GDM1 (cell line): ENCODE data around the gene GSTO2.
A peak's percentile ranks its signal among the peaks of the same experiment; 100 is the strongest.
"Not testable (repeated sequence)": the region's sequence is repeated elsewhere in the genome, so short reads cannot be mapped to it uniquely, and the experiment has no call there.

ENCODE experiments used
- DNase-seq: peaks from one replicate; lab custom pipeline; 2025; lab: John Stamatoyannopoulos, UW

GSTO2 gene

DNA sequence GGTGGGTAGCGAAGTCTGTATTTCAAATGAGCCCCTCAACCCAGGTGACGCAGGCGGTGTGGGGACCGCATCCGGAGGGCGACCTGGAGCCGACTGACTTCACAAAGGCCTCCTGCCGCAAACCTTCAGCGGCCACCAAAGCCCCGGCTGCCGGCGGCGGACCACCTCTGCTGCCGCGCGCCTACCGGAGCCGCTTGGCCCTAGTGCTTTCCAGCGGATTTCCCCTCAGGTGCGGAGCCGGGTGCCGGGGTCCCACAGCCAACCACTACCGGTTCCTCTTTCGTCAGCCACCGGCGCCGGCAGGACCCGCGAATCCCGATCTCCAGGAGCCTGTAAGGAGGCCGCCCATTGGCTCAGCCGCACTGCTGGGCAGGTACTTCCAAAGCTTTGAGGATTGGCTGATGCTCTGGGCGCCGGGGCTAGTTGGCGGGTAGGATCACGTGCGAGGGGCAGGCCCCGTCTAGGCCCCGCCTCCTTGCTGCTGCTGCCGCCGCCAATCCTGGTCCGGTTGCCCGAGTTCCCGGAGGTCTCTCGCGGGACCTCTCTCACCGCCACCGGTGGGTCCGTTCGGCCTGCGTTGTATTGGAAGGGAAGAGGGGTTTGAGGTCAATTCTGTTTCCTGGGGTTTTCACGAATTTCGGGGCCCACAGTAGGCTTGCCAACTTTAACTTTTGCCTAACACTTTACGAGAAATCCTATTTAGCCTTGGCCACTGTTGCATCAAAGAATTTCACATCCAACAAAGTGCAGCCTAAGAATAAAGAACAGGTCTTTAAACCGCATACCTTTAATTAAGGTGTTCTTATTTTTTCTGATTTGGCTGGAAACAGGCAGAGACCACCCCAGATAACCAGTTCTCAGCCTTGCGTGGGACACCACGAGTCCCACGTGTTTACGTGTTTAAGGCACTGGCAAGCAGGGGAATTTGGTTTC, at the start of gene GSTO2:
Gene GSTO2, plus strand, starts transcription at position 472 of the 933 bp plus-strand sequence. CDS start 5,732 bp downstream, outside the sequence.
- peak; percentile 99 for DNase-seq

GRCh38 chr10:104220522-104220921, 48.5 kb upstream of the GSTO2 start:
- DNase-seq = no peak

DNA sequence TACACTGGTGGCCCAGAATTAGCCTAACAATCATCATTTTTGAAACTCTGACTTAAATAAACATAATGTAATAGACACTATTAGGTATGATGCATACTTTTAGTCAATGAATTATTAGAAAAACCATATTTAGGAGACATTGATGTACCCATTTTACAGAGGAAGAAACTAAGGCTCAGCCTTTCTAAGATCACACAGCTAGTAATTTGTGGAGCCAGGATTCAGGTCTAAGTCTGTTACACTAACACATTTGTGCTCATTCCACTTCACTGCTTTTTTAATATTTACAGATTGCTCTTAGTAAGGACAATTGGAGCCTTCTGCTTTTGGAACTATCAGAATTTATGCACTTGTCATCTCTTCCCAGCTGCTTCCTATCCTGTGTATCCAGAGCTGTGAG, 45.7 kb upstream of the GSTO2 start:
- no peak for DNase-seq

GRCh38 chr10:104230490-104230889, 38.5 kb upstream of the GSTO2 start:
- DNase-seq = no peak

DNA sequence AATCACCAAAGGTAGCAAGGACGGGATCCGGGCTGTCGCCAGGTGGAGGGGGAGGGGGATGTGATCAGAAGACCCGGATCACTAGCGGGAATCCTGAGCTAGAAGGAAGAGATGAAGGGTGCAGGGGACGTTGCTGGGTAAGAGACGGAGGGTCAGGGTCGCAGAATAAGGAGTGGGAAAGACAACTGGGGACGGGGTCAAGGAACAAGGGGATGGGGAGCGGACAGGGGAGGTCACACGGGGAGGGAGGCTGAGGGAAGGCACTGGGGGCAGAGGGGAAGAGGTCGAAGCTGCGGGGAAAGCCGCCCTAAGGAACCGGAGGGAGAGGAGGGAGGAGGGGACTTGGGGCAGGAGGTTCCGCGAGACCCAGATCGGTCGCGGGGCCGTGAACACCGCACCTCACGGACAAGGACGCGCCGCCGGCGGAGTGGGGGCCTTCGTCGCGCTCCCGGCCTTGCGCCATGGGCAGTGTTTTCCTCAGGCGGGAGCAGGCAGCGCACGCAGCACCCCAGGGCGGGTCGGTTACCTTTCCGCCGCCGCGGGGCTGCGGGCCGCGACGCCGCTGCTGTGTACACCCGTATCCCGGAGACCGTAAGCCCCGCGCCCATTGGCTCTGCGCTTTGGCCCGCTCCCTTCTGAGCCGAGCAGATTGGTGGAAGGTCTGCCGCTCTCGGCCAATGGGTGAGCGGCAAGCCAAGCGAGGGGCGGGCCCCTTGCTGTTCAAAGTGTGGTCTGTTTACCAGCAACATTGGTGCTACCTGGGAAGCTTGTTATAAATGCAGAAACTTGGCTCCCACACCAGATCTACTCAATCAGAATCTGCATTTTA, 37.0 kb upstream of the GSTO2 start, which contains the start of gene CFAP43:
Gene CFAP43, minus strand, starts transcription at position 581 of the 829 bp plus-strand sequence. Its CDS starts 118 bp downstream, at position 463.
- peak; percentile 91 for DNase-seq

DNA sequence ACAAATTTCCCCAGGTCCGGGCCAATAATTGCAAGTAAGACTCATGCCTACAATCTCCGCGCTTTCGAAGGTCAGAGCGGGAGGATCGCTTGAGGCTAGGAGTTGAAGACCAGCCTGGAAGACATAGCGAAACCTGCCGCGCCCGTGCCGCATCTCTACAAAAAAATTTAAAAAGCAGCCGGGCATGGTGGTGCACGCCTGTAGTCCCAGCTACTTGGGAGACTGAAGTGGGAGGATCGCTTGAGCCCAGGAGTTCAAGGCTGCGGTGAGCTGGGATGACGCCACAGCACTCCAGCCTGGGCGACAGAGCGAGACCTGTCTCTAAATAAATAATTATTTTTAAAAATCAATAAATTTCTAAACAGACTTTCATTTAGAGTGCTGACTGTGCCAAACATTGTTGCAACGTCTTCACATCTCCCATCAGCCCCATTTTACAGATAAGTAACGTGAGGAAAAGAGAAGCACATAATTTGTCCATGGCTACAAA, 36.3 kb upstream of the GSTO2 start:
- DNase-seq = no peak

DNA sequence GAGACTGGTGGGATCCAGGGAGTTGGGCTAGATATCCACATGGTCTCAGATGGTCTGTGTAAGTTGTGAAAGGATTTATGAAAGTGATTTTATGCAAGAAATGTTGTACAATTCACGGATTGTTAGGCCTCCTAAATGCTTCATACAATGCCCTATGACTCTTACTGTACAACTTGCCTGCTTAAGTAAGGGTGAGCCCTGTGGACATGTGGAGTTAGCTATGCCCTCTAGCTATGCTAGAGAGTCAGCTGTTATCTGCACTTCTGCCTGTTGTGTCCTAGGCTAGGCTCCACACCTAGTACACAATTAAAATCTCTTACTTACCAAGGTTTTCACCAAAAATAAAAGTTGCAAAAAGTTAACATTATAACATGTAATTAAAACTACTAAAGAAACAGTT, 35.2 kb upstream of the GSTO2 start:
- DNase-seq = no peak

DNA sequence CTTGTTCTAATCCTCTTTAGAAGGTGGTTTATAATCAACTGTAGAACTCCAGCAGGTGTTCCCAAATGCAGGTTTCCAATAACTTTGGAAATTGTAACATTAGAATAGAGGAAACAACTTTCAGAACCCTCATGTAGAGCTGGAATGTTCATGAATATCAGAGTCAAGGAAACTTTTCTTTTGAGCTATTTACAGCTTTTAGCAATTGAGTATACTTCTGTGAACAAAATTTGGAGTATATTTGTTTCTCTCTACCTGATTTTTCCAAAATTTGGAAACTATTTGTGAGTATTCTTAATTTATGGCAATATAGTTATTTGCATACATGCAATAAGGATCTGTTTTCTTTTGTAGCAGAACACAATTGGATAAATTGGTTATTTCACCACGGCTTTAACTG, 34.0 kb upstream of the GSTO2 start:
- no peak for DNase-seq

DNA sequence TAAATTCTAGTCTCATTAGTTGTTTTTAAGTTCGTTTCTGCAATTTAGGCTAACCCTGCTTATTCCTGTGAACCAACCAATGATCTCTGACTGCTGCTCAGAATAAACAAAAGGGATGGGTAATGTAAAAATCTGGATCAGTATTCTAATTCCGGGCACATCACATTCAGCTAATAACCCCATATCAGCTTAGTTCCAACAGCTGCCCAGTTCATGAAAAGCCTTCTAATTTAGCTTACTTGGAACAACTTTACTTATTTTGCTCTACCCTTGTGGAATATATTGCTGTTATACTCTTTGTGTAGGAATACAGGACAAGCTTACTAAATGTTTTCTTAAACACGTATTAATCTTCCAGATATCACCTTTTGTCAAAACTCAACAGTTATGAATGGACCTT, 33.2 kb upstream of the GSTO2 start:
- no peak for DNase-seq

DNA sequence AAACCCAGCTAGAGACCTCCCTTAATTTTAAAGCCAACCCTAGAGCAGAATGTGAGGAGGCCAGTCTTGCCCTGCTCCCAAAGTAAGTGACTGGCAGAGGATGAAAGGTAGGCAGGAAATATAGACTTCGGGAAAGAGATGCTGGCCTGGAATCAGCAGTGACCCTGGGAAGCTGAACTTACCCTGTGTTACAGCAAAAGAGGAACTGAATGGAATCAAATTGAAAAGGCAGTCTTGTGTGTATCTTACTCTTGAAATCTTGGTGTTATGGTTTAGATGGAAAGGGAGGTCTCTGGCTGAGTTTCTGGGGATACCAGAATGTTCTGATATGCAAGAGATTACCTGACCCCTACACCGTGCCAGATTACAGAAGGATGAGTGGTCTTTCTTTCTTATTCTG, 28.9 kb upstream of the GSTO2 start:
- DNase-seq = no peak

GRCh38 chr10:104242545-104242944, 26.4 kb upstream of the GSTO2 start:
- no peak for DNase-seq

- not testable (repeated sequence) for DNase-seq
Observed at GRCh38 chr10:104243009-104243408, 26.0 kb upstream of the GSTO2 start.

GRCh38 chr10:104243512-104243911, 25.5 kb upstream of the GSTO2 start:
- no peak for DNase-seq

- no peak for DNase-seq
Observed at GRCh38 chr10:104245066-104245632, 23.8 kb upstream of the GSTO2 start.

- peak; percentile 13 for DNase-seq
Observed at GRCh38 chr10:104246976-104247375, 22.0 kb upstream of the GSTO2 start.

- peak; percentile 53 for DNase-seq
Observed at GRCh38 chr10:104247513-104248146, 21.4 kb upstream of the GSTO2 start.

- DNase-seq = not testable (repeated sequence)
Observed at GRCh38 chr10:104248931-104249330, 20.1 kb upstream of the GSTO2 start.

DNA sequence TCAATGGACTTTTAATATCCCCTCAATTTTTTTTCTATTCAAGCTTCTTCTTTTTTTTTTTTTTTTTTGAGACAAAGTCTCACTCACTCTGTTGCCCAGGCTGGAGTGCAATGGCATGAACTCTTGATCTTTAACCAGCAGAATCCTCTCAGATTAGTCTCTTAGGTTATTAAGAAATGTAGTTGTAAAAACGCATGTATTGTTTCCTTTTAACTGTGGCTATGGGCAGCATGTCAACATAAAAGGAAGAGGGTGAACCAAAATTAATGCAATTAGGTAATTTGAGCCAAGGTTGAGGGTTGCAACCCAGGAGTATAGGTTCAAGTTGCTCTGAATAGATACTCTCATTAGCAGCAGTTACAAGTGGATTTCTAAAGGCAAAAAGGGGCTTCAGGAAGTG, 18.6 kb upstream of the GSTO2 start:
- no peak for DNase-seq

- DNase-seq = no peak
Observed at GRCh38 chr10:104251443-104251842, 17.5 kb upstream of the GSTO2 start.

GRCh38 chr10:104252368-104252767, 16.6 kb upstream of the GSTO2 start:
- DNase-seq = no peak

DNA sequence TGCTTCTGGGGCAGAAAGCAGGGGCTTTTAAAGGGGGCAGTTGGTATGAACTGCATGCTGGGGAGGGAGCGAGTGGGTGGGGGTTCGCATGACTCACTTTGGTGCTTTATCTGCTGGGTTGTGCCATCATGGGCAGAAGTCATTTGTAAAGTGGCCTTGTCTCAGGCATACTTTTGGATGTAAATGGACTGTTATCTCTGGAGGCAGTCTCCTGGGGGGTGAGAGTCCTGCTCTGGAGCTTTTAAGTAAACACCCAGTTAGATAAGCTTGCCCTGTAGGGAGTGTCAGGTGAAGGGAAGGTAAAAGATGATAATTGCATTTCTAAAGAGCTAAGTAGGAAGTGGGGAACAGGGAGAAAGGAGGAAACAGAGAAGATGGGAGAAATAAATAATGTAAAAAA, 15.9 kb upstream of the GSTO2 start:
- DNase-seq = no peak
